ENCODE data around the gene PDK4. TPM values are rescaled to one million over a fixed set of nuclear protein-coding genes. Genes with fewer than 3 reads are reported as not detected.
"Not testable (repeated sequence)": the region's sequence is repeated elsewhere in the genome, so short reads cannot be mapped to it uniquely, and the experiment has no call there.

The PDK4 gene
- total RNA-seq, 1 experiment from 2014 or later, result 13.9 TPM

DNA sequence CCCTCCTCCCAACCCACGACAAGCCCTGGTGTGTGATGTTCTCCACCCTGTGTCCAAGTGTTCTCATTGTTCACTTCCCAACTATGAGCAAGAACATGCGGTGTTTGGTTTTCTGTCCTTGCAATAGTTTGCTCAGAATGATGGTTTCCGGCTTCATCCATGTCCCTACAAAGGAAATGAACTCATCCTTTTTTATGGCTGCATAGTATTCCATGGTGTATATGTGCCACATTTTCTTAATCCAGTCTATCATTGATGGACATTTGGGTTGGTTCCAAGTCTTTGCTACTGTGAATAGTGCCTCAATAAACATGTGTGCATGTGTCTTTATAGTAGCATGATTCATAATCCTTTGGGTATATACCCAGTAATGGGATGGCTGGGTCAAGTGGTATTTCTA is 8.5 kb upstream of the PDK4 start:
- not testable (repeated sequence) for DNase-seq (ENCODE audit: low spot score)

DNA sequence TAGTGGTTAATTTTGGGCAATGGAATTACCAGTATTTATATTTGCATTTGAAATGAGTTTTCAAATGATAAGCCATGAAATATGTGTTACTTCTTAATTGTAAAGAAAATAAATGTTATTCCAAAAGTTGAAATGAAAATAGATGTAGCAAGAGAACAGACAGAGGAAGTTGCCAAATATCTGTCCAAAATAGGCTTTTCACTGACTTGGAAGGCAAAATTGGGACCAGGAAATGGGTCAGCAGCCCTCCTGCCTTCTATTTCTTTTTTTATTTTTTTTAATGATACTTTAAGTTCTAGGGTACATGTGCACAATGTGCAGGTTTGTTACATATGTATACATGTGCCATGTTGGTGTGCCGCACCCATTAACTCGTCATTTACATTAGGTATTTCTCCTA is 8.1 kb upstream of the PDK4 start:
- not testable (repeated sequence) for DNase-seq (ENCODE audit: low spot score)

DNA sequence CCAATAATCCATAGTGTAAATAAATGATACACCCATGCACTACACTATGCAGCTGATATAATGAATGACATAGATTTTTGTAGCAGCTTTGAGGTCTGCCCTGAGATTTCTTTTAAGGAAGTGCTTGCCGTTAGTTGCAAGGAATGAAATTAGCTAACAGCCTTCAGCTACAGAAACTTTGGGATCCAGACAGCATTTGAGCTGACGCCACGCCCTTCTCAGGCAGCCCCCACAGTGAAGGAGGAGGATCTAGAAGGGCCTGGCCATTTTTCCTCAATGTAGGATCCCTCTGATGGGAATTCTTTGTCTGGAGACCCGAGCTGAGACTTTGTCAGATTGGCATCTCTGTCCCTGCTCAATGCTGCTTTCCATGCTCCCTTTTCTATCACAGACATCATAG is 6.1 kb upstream of the PDK4 start:
- DNase-seq (ENCODE audit: low spot score), result no peak

DNA sequence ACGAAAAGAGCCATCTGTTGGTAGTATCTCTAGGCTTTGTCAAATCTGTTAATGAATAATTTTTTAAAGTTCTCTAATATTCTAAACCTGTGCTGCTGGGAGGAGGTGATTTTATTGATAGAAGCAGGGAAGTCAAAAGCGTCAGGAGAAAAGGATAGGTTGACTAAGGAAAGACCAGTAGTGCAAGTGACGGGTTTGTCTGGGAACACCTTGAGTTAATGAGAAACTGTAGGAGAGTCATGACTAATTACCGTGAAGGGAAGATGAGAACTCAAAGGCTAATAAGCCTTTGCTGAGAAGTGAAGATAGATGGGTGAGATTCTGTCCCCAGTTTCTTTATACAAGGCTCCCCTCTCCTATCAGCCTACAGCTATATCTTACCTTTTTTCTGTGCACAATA is 5.0 kb upstream of the PDK4 start:
- DNase-seq (ENCODE audit: low spot score), result no peak

DNA sequence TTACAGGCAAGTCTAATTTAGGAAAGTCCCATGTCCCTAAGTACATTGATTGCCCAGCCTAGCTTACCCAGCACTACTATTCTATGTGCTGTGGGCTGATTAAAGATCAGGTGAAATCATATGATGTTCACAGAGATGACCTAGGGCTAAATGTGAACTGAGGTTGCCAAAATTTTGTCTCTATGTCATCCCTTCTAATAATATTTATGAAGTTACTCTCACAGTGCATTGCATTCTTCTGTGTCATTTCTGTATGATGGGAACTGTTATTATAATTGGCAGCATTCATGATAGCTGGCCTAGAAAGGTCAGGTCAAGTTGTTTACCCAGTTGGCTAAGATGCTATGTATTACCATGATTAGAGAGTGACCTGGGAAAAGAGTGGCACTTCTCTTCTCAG is 2.8 kb upstream of the PDK4 start:
- DNase-seq (ENCODE audit: low spot score), result no peak

DNA sequence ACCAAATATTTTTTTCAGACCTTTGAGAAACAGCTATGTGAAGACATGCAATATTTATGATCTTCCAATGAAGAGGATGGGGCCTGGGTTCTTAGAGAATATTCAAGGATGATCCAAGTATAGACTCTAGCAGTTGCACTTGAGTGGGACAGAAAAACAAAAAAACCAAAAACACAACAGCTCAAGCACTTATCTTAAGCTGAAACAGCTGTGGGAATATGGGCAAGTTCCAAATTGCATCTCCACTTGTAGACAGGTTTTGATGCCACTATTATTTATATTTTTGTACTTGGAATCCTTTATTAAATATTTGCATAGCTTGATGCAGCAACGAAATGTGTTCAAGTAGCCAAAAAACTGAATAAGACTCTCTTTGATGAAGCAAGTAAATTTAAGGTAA is 2.2 kb upstream of the PDK4 start:
- DNase-seq (ENCODE audit: low spot score), result no peak

DNA sequence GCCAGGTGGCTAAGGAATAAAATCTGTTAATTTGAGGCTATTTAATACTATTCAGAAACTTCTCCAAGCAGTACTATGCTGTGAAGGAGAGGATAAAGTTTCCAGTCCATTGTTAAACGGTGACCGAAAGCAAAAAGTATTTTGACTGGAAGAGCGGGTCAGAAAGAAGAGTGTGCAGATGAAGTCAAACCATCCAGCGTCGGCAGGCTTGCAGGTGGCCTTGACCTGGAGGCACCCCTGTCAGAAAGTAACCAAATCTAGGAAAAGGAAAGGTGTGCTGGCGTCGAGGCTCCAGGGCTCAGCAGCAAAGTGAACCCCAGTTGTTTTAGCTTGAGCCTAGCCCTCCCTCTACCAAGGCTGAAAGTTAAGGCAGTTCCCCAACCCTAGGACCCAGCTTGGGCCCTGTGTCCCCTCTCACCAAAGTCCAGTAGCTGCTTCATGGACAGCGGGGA is 544 bp downstream of the PDK4 start:
- no peak for DNase-seq (ENCODE audit: low spot score)

DNA sequence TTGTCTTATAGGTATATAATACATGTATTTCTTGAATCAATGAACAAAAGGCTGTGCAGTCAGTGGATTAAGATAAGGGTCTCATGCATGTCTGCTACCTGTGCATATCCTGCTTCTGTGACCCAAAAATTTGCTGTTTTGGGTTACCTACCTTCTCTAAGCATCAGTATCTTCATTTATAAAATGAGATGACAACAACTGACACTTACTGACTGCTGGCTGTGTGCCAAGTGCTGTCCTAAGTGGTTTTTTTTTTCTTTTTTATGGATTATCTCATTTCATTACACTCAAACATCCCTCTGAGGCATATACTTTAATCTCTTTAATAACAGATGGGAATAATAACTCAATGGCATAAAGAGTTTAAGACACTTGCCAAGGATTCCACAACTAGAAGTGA is 2.1 kb downstream of the PDK4 start:
- DNase-seq (ENCODE audit: low spot score), result no peak

DNA sequence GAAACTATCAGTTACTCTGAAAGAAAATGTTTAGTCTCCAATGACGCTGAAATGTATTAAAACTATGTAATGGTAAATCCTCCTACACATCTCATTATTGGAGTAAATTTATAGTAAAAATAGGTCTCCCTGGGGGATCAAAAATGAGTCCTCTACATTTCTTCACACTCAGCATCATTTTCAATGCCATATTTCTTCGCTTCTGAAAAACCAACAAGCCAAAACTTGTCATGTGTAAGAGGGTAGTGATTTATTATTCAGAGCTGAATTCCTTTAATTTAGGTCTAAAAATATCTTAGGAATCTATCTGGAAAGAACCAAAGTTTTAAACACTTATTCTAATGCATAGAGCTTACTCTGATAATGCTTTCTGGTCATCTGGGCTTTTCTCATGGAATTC is 3.0 kb downstream of the PDK4 start:
- DNase-seq (ENCODE audit: low spot score), result no peak

DNA sequence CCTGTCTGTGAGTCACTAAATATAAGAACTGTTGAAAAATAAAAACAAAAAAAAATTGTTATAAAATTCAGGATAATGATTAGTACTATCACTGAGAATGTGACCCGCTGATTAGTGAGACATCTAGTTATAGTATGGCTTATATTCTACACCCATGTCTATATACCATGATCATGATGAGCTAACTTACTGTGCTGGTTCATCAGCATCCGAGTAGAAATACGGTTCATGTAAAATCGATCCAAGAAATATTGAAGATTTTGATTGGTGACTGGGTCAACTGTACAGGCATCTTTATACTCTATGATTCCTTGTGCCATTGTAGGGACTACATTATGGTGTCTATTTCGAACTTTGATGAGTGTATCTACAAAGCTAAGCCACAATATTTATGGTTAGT is 3.7 kb downstream of the PDK4 start:
- DNase-seq (ENCODE audit: low spot score), result no peak

DNA sequence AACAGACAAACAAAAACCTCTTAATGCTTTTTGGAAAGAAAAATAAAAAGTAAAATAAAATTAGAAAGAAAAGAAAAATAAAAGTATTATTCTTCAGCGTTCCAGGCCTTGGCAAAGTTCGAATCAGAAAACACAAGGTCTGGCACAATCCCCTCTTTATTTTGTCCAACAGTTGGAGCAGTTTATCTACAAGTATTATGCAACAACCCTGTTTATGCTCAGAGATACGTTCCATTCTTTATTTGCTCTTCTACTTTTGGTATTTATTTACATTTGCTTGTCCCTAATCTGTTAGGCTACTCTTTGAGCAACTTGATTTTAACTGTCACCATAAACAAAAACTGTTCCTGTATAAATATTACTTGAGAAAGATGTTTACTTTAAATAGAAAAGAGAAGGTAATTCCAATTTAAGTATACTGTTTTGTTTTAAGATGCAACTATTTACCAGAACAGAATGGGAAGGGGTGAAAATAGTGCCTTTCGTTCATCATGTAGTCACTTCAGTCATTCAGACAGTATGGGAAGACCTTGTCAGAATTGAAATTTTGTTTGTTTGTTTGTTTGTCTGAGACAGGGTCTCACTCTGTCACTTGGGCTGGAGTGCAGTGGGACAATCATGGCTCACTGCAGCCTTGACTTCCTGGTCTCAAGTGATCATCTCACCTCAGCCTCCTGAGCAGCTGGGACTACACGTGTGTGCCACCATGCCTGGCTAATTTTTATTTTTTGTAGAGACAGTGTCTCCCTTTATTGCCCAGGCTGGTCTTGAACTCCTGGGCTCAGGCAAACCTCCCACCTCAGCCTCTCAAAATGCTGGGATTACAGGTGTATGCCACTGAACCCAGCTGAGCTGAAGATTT is 5.7 kb downstream of the PDK4 start:
- DNase-seq (ENCODE audit: low spot score), result no peak

DNA sequence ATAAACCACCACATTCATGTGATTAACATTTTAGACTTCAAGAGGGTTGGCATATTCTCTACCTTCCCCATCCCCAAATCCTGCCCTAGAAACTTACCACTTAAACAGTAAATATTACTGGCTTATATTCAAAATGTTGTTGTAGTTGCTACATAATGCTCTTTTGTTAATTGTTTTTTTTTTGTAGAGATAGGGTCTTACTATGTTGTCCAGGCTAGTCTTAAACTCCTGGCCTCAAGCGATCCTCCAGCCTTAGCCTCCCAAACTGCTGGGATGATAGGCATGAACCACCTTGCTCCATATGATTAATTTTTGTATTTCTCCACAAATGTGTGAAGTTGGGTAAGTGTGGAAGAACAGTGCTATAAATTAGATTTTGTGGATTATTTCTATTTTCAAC is 6.5 kb downstream of the PDK4 start:
- DNase-seq (ENCODE audit: low spot score), result no peak

DNA sequence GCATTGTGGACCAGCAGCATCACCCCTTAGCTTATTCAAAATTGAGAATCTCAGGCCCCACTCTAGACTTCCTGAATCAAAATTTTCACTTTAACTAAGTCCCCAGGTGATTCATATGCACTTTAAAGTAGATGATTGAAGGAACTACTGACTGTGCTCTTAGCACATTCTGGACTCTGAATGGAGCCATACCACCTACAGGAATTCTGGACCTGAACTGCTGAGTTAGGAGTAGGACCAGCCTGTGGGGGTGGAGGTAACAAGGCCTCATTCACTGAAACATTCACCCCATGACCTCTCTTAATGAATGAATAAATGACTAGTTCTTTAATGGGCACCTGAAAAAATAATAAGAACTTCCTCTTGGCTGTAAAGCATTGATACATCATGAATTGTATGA is 7.3 kb downstream of the PDK4 start:
- DNase-seq (ENCODE audit: low spot score), result no peak

DNA sequence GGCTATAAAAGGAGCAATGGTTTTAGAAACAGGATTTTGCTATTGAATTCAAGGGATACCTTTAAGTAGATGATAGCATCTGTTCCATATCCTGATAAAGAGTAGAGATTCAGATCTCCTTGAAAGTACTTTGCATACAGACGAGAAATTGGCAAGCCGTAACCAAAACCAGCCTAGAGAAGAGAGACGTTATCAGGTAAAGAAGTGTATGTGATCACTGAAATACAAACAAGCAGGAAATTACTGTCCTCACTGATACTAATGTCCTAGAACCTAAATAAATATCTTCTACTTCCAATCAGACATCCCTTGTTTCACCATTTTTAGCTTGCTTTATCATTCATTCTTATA is 9.4 kb downstream of the PDK4 start:
- no peak for DNase-seq (ENCODE audit: low spot score)

DNA sequence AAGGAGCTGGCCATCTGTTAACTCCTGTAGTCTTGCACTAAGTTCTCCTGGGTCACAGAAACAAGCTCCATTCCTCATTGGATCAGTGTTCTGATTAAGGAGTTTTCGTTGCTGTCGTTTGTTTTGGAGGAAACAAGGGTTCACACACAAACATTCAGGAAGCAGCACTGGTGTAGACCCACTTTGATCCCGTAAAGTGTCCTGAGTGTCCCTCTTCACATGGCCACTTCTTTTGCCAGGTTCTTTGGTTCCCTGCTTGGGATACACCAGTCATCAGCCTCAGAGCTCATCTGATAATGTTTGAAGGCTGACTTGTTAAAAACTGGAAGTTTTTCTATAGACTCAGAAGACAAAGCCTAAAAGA is 10.9 kb downstream of the PDK4 start:
- DNase-seq (ENCODE audit: low spot score), result no peak

DNA sequence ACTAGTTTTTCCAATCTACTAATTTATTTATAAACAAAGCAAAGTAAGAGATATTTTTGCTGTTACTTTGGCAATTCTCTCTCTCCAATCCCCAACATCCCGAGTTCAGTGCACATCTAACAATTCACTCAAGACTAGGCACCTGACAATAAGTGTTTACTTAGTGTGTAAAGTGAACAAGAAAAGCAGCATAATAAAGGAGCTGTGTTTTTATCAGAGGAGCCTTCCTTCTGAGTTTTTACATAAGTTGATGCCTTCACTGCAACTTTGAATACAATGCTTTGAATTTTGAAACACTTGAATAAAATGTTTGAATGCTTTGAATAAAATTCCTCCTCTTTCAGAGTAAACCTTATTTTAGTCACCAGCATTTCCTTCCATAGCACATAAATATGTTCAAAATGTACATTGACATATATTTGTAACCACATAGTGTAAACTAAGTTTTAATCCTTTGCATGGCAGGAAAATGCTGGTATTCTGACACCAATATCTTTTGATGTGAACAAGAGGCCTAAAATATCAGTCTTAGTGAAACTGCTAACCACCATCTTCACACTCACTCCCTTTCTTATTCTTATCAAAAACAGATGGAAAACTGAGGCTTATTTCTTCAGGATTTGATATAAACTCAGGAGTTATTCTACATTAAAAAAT is 11.4 kb downstream of the PDK4 start:
- no peak for DNase-seq (ENCODE audit: low spot score)

DNA sequence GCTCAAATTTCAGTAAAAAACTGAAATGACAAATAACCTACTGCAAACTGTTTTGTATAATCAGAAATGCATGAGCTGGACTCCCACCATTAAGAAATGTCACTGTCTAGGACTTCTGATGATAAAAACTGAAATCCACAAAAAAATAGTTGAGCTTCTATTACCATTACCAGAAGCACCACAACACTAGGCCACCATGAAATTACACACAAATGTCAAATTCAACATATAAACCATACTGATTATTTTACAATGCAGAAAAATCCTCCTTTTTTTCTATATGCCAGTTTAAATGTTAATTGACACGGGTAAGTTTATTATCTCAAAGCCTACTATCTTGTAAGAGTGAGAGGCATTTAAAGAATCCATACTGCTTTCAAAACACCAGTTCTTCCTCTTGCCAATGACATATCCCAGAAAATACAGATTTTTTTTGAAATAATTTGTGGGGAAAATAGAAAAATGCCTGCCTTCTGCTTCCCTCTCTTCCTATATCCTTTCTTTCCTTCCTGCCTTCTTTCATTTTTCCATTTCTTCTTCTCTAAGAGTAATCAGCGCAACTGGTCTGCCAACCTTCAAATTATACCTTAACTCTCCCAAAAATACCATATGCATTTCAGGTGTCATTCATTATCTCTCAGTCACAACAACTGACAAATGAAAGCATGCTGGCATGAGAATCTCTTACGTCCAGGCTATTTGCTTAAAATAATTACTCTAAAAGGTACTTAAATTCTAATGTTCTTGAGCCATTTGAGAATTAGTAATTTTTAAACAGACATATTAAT is 12.3 kb downstream of the PDK4 start:
- no peak for DNase-seq (ENCODE audit: low spot score)

DNA sequence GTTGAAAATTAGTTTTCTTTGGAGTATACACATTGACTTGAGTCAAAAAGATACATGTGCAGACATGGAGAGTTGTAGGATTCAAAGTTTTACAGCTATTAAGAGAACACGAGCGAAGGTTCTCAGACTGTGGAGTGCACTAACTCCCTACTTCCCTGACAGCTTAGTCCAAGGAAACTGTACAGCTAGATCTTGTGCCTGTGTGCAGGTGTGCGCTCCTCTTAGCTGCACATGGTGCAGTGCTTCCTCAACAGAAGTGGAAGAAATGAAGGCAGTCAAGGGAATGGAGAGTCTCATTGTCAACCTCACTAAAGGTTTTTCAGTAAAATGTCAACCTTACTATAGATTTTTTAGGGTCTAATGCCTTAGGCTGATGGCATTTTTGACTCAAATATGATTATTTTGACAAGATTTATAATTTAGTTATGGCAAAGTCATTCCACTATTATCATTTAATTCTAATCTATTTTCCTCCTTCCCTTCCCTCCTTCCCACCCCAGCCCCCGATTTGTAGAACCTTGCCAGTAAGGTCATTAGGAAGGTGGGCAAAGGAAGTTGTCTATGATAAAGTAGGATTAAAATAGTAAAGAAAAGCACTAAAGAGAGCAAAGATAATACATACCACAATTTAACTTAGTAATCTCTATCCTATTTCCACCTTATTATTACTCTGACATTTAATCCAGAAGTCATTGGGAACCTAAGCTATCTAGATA is 13.6 kb downstream of the PDK4 start:
- no peak for DNase-seq (ENCODE audit: low spot score)

DNA sequence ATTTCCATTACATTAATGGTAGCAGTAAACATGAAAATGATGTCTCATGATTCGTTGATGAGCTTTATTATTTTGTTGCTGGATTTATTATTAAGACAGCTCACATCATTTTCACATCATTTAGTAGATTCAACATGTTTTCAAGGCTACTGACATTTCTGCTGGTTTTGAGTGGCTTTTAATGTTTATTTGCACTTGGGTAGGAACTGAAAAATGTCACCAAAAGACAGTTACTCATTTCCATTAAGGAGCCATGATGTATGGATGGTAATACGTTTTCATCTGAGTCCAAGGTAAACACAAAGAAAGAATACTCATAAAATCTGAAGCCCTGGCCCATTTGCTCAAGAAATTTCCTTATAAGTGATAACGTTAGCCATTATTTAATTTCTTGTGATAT is 14.8 kb downstream of the PDK4 start:
- no peak for DNase-seq (ENCODE audit: low spot score)

DNA sequence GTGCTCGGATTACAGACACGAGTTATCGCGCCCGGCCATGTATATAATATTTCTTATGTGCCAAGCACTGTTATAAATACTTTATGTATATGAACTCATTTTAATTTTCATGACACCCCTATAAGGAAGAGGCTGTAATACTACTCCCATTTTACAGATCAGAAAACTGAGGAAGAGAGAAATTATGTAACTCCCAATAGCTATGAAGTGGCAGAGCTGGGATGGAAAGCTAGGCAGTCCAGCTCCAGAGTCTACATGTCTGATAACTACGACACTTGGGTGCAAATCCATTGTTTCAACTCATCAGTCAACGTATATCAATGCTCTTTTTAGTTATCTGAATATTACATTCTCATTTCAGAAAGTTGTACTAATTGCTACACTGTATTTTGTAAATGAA is 17.0 kb downstream of the PDK4 start:
- DNase-seq (ENCODE audit: low spot score), result no peak

DNA sequence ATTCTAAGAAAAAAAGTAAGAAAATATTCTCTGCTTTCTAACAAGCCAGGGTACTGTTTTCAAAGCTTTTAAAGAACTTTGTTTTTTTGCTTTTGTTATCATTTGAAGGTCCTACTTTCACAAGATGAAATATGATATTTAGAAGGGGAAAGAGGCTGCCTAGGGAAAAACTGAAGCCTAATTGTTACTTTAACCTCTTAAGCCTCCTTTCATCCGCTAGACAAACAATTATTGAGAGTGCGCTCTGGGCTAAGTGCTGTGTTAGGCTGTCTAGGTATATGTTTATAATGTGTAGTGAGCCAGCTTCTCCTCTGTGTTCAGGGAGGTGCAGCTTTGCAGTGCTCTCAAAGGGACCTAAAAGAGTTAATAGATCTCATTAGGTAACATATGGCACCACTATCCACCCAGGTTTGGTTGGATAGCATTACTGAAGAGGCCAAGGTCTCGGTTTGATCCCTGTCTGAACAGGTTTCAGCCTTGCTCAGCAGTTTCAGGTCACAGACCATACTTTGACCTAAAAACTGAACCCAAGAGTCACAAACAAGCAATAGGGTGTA is 17.9 kb downstream of the PDK4 start:
- DNase-seq (ENCODE audit: low spot score), result no peak

DNA sequence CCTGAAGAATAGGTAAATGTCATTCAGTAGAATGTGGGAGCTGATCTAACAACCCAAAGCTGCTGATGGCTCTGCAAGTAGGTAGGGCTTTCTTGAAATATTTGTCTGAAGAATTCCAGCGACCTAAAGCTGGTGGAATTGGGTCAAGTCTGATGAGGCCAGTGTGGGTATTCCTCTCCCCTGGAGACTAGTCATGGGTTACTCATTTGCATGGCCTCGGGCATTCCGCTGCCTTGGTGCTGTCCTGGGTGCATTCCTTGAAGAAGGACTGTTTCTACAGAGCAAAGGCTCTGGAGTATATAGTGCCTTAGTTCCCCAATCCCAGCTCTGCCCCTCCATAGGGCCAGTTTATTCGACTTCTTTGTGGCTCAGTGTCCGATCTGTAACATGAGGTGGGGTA is 19.2 kb downstream of the PDK4 start:
- no peak for DNase-seq (ENCODE audit: low spot score)
